Mucosa of descending colon (tissue), 3 donors: ENCODE measurements around the gene ZFAND3. TPM values are rescaled to one million over a fixed set of nuclear protein-coding genes. Genes with fewer than 3 reads are reported as not detected.

Source experiments
- ATAC-seq: fragments of 200-7000 bp; cut with Tn5 transposase; one replicate; pipeline ENCODE4 v1.9.1; 2020; ENCODE audit warnings: mild to moderate bottlenecking, moderate library complexity
- DNase-seq, 3 donors: peaks; one replicate each; pipeline ENCODE4 v3.0.0-alpha.2; 2020
- H3K36me3 ChIP-seq: fragments of 200-600 bp; one replicate; pipeline ENCODE4 v1.8.0; 2021; ENCODE audit warnings: low read depth, mild to moderate bottlenecking
- H3K4me1 ChIP-seq: fragments of 200-600 bp; one replicate; pipeline ENCODE4 v1.8.0; 2021; ENCODE audit warnings: low read depth, mild to moderate bottlenecking
- H3K4me3 ChIP-seq: fragments of 200-600 bp; one replicate; pipeline ENCODE4 v1.8.0; 2021; ENCODE audit warnings: mild to moderate bottlenecking
- H3K9me3 ChIP-seq: fragments of 200-600 bp; one replicate; pipeline ENCODE4 v1.8.0; 2021; ENCODE audit warnings: mild to moderate bottlenecking
- CTCF ChIP-seq: fragments of 200-600 bp; IDR thresholded peaks from one replicate; pipeline ENCODE4 v1.8.0; 2022; ENCODE audit warnings: antibody characterized with exemption, mild to moderate bottlenecking
- intact Hi-C, 2 donors: fragments of 100-400 bp; cut with DNase I in 1 of 2; cut with micrococcal nuclease in 1 of 2; formaldehyde crosslinking; loops; one replicate each; pipeline versions ENCODE4 v1.11.0 to v1.11.1; 2022; cut with DNase I, micrococcal nuclease
- total RNA-seq, 3 donors: library from RNA; stranded (reverse); fragmentation: NEBNext Ultra II Directional in 2 of 3; extraction: Animal tissue kit (Norgen Biotek cat#: 25700) in 2 of 3; gene quantifications; one replicate each; pipeline versions ENCODE4 v1.2.1 to v1.2.4, GENCODE V29; 2021 to 2023
- donor health status: DM: no; HTN: no; CAD: no; lungs with moderate emphysema.
- donor health status: DM: no; HTN: no; CAD: no.
- donor health status: DM: no; HTN: yes; CAD: no.

The ZFAND3 gene
- total RNA-seq, 3 donors from 2014 or later, result 63.9 to 84.0 (median 82.2) TPM

- Histone ChIP-seq H3K4me1 (no peaks in the 10 kb centered on the region), H3K9me3 (no peaks in the 10 kb centered on the region), H3K4me3 (no peak overlapping the region), H3K36me3 (no peaks in the 10 kb centered on the region)
- TF ChIP-seq CTCF, result no peak
- intact Hi-C loops, result no loop called here
- DNase-seq (no peak), ATAC-seq (no peak)
Measured at GRCh38 chr6:38146021-38146733, 326.6 kb downstream of the ZFAND3 start.

GRCh38 chr6:38146734-38147027 is 327.2 kb downstream of the ZFAND3 start:
- no peak overlapping the region for H3K4me3 ChIP-seq
- intact Hi-C loops, result no loop called here
- H3K36me3 ChIP-seq, result no peaks in the 10 kb centered on the region

GRCh38 chr6:38148606-38149005 is 329.1 kb downstream of the ZFAND3 start:
- H3K4me1 ChIP-seq, result no peaks in the 10 kb centered on the region
- ATAC-seq (no peak), DNase-seq (no peak)
- intact Hi-C loops, result no loop called here
- no peaks in the 10 kb centered on the region for H3K9me3 ChIP-seq
- H3K4me3 ChIP-seq, result no peak overlapping the region
- no peak for TF ChIP-seq CTCF
- H3K36me3 ChIP-seq, result no peaks in the 10 kb centered on the region

More at GRCh38 chr6:38146734-38147027, 327.2 kb downstream of the ZFAND3 start:
- no peaks in the 10 kb centered on the region for H3K9me3 ChIP-seq
- DNase-seq (no peak), ATAC-seq (no peak)
- H3K4me1 ChIP-seq, result no peaks in the 10 kb centered on the region
- no peak for TF ChIP-seq CTCF

GRCh38 chr6:38149531-38149930 is 330.0 kb downstream of the ZFAND3 start:
- TF ChIP-seq CTCF, result no peak
- Histone ChIP-seq H3K9me3 (no peaks in the 10 kb centered on the region), H3K4me1 (no peaks in the 10 kb centered on the region), H3K36me3 (no peaks in the 10 kb centered on the region), H3K4me3 (no peak overlapping the region)
- intact Hi-C loops, result no loop called here
- no peak for ATAC-seq
- no peak for DNase-seq

- Histone ChIP-seq H3K4me3 (no peak overlapping the region), H3K4me1 (no peaks in the 10 kb centered on the region), H3K9me3 (no peaks in the 10 kb centered on the region), H3K36me3 (no peaks in the 10 kb centered on the region)
- no peak for TF ChIP-seq CTCF
- intact Hi-C loops, result no loop called here
- DNase-seq, result no peak
- no peak for ATAC-seq
Measured at GRCh38 chr6:38150021-38150420, 330.5 kb downstream of the ZFAND3 start.
